ENCODE data around the gene NDUFB6. TPM values are rescaled to one million over a fixed set of nuclear protein-coding genes. Genes with fewer than 3 reads are reported as not detected.
A peak's percentile ranks its signal among the peaks of the same experiment; 100 is the strongest.

NDUFB6 gene
- total and polyA plus RNA-seq, 2 of the 4 experiments (the other 2 are of a cell fraction), result 24.2 to 51.0 TPM

- no peak for TF ChIP-seq MXI1 (IDR thresholded peaks at IDR 0.05; ENCODE audit: borderline replicate concordance, low read depth, low read length)
Measured at GRCh38 chr9:32589083-32589723, 16.2 kb upstream of the NDUFB6 start (continued).

GRCh38 chr9:32587901-32588300 is 14.9 kb upstream of the NDUFB6 start:
- Histone ChIP-seq H3K56ac (ENCODE audit: extremely low read depth, insufficient read depth, low read length) (no peak overlapping the region), H3K9me1 (ENCODE audit: insufficient read depth, low read length) (no peaks in the 10 kb centered on the region), H3K18ac (ENCODE audit: low read depth, low read length) (no peak overlapping the region), H4K20me1 (ENCODE audit: insufficient read depth, low read length) (no peaks in the 10 kb centered on the region), H4K91ac (ENCODE audit: insufficient read depth, low read depth, low read length) (no peak overlapping the region), H3K36me3 (ENCODE audit: control insufficient read depth, insufficient read depth, low read length) (no peaks in the 10 kb centered on the region), H3K4me3 (ENCODE audit: insufficient read depth, low read depth, low read length) (no peak overlapping the region), H3K23ac (ENCODE audit: low read depth, low read length) (no peak overlapping the region), H4K5ac (ENCODE audit: low read depth, low read length) (no peak overlapping the region), H3K27me3 (ENCODE audit: control insufficient read depth, insufficient read depth, low read length) (peaks cover 3% of the 10 kb centered on the region; the same call in 1 of the 2 replicates), H3K14ac (replicated peaks; ENCODE audit: low read depth, low read length) (no peak overlapping the region), H2AK5ac (ENCODE audit: low read depth, low read length) (no peak overlapping the region), H3K4me1 (ENCODE audit: control insufficient read depth, insufficient read depth, low read length) (no peaks in the 10 kb centered on the region), H3K79me1 (ENCODE audit: low read depth in 1 of 2, low read length in 2 of 2) (no peaks in the 10 kb centered on the region), H3K4me2 (ENCODE audit: low read depth, low read length) (no peak overlapping the region), H2BK20ac (ENCODE audit: low read depth, low read length) (no peak overlapping the region), H2BK5ac (ENCODE audit: low read depth, low read length, poor library complexity, severe bottlenecking) (no peak overlapping the region), H3K27ac (ENCODE audit: insufficient read depth, low read length) (no peak overlapping the region), H2AFZ (replicated peaks; ENCODE audit: low read length, poor library complexity) (no peak overlapping the region), H2BK15ac (ENCODE audit: low read depth, low read length) (no peak overlapping the region), H4K8ac (ENCODE audit: low read depth in 2 of 2, low read length in 2 of 2) (no peak overlapping the region), H3K9me3 (ENCODE audit: control insufficient read depth, insufficient read depth, low read length) (no peaks in the 10 kb centered on the region), H3K4ac (ENCODE audit: low read depth, low read length) (no peak overlapping the region), H3K9ac (ENCODE audit: low read depth, low read length) (no peak overlapping the region), H2AK9ac (replicated peaks; ENCODE audit: low read depth, low read length, poor library complexity) (no peak overlapping the region), H2BK120ac (ENCODE audit: low read depth, low read length) (no peak overlapping the region)
- TF ChIP-seq RAD21 (IDR thresholded peaks at IDR 0.05; ENCODE audit: low read length) (no peak), CEBPB (IDR thresholded peaks at IDR 0.05; ENCODE audit: low read depth, low read length) (no peak), CTCF (conservative IDR thresholded peaks at IDR 0.05; ENCODE audit: low read depth, low read length) (no peak), RCOR1 (IDR thresholded peaks at IDR 0.05; ENCODE audit: insufficient replicate concordance, low read length) (no peak), MAZ (IDR thresholded peaks at IDR 0.05; ENCODE audit: borderline replicate concordance, low read depth, low read length) (no peak), MXI1 (IDR thresholded peaks at IDR 0.05; ENCODE audit: borderline replicate concordance, low read depth, low read length) (no peak), USF2 (IDR thresholded peaks at IDR 0.05; ENCODE audit: low read depth, low read length) (no peak), RFX5 (IDR thresholded peaks at IDR 0.05; ENCODE audit: low read depth, low read length) (no peak), FOS (IDR thresholded peaks at IDR 0.05; ENCODE audit: low read depth, low read length) (no peak), MAFK (IDR thresholded peaks at IDR 0.05; ENCODE audit: low read depth, low read length) (no peak), CHD1 (IDR thresholded peaks at IDR 0.05; ENCODE audit: low read depth, low read length) (no peak), ELK1 (IDR thresholded peaks at IDR 0.05; ENCODE audit: borderline replicate concordance, low read depth, low read length) (no peak)
- ChIA-PET POLR2A (ENCODE audit: unreplicated experiment) (no interaction called here), CTCF (interaction anchor here (0.7 to 3.3 kb wide), 4 partner anchors 8 to 381 kb away, joined by 3 to 15 read pairs (median 12); no protein-coding TSS in a partner anchor)
- DNase-seq (peak; percentile 43), ATAC-seq (ENCODE audit: low read depth) (peak; percentile 42)
- intact Hi-C loops (cut with micrococcal nuclease) (no loop called here), in situ Hi-C loops (cut with MboI; ENCODE audit: low sequenced_read_pairs) (no loop called here), dilution Hi-C loops (cut with HindIII; ENCODE audit: low sequenced_read_pairs, unreplicated experiment) (no loop called here)
- BruUV-seq (replicated peaks), result no TSS peak

All from IMR-90 (cell line).